ENCODE data around the gene FERMT3. TPM values are rescaled to one million over a fixed set of nuclear protein-coding genes. Genes with fewer than 3 reads are reported as not detected.

The FERMT3 gene
- total and polyA plus RNA-seq, 2 of the 13 experiments (the other 11 are each of a cell fraction or from before 2014, with no cell fraction given), result 0.29 TPM; not detected in 1

DNA sequence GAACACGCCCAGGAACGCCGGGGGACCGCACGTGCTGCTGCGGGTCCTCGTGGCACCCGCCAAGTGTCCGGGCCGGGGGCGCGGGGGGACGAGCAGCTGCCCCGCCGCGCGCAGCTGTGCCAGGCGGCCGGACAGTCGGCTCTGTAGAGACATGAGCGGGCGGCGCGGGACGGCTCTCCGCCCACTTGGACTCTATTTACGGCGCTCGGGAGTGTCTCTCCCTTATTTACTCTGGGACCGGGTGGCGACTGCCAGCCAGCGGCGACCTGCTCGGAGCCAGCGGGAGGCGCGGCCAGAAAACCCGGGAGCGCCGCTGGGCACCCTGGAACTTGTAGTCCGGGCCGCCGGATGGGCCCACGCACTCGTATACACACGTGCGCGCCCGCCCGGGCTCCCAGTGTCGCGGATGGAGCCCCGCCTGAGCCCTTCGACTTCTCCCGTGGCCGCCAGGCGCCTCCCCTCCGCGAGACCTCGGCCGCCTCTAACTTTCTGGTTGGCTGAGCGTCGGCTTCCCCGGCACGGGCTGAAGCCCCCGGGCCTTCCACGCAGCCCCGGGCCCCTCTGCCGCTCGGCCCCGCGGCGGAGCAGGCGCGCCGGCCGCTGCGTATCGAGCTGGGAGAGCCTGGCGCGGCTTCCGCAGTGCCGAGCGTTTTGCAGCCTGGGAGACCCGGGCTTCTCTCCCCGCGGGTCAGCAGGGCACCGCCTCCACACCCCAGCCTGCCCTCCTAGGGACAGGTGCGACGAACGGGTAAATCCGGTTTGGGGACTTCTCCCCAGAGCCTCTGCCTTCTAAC is 40.5 kb upstream of the FERMT3 start, which contains the start of gene MACROD1 (continued):
- TF ChIP-seq ZNF333 (CRISPR knock-in tag; IDR thresholded peaks at IDR 0.05; ENCODE audit: borderline replicate concordance) (no peak; the same call in 1 of the 2 replicates), NRL (CRISPR knock-in tag; IDR thresholded peaks at IDR 0.05; ENCODE audit: borderline replicate concordance) (no peak; the same call in 1 of the 2 replicates), PRMT3 (CRISPR knock-in tag; IDR thresholded peaks at IDR 0.05; ENCODE audit: borderline replicate concordance, low read depth) (no peak), FOXJ3 (CRISPR knock-in tag; IDR thresholded peaks at IDR 0.05; ENCODE audit: borderline replicate concordance) (0 out of 2 replicates have a peak, but pooled peaks have one; percentile 50), MBD4 (IDR thresholded peaks at IDR 0.05; ENCODE audit: borderline replicate concordance, low read length) (no peak), ZSCAN31 (CRISPR knock-in tag; IDR thresholded peaks at IDR 0.05; ENCODE audit: low read depth) (peak; percentile 55), ZNF225 (CRISPR knock-in tag; IDR thresholded peaks at IDR 0.05) (no peak), ZSCAN25 (CRISPR knock-in tag; IDR thresholded peaks at IDR 0.05) (no peak), FLYWCH1 (CRISPR knock-in tag; IDR thresholded peaks at IDR 0.05) (0 out of 2 replicates have a peak, but pooled peaks have one; percentile 28), ZNF572 (CRISPR knock-in tag; IDR thresholded peaks at IDR 0.05) (0 out of 2 replicates have a peak, but pooled peaks have one; percentile 42), RXRA (CRISPR knock-in tag; IDR thresholded peaks at IDR 0.05) (peak; percentile 42; the same call in 1 of the 2 replicates), SOX6 (IDR thresholded peaks at IDR 0.05) (no peak), SOX6 (CRISPR knock-in tag; IDR thresholded peaks at IDR 0.05) (peak; percentile 50; the same call in 1 of the 2 replicates), ZNF274 (CRISPR knock-in tag; IDR thresholded peaks at IDR 0.05) (peak; percentile 54; the same call in 1 of the 2 replicates), FOXP1 (IDR thresholded peaks at IDR 0.05) (no peak), FOXP1 (CRISPR knock-in tag; IDR thresholded peaks at IDR 0.05) (peak; percentile 18; the same call in 1 of the 2 replicates)
- TF ChIP-seq, protein P1, sequence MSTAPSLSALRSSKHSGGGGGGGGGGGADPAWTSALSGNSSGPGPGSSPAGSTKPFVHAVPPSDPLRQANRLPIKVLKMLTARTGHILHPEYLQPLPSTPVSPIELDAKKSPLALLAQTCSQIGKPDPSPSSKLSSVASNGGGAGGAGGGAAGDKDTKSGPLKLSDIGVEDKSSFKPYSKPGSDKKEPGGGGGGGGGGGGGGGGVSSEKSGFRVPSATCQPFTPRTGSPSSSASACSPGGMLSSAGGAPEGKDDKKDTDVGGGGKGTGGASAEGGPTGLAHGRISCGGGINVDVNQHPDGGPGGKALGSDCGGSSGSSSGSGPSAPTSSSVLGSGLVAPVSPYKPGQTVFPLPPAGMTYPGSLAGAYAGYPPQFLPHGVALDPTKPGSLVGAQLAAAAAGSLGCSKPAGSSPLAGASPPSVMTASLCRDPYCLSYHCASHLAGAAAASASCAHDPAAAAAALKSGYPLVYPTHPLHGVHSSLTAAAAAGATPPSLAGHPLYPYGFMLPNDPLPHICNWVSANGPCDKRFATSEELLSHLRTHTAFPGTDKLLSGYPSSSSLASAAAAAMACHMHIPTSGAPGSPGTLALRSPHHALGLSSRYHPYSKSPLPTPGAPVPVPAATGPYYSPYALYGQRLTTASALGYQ (CRISPR knock-in tag; IDR thresholded peaks at IDR 0.05), result 0 out of 2 replicates have a peak, but pooled peaks have one; percentile 32
- TF ChIP-seq, protein P2, sequence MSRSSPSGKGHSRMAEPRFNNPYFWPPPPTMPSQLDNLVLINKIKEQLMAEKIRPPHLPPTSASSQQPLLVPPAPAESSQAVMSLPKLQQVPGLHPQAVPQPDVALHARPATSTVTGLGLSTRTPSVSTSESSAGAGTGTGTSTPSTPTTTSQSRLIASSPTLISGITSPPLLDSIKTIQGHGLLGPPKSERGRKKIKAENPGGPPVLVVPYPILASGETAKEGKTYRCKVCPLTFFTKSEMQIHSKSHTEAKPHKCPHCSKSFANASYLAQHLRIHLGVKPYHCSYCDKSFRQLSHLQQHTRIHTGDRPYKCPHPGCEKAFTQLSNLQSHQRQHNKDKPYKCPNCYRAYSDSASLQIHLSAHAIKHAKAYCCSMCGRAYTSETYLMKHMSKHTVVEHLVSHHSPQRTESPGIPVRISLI (CRISPR knock-in tag; IDR thresholded peaks at IDR 0.05; ENCODE audit: borderline replicate concordance), result no peak
- TF ChIP-seq, protein P3, sequence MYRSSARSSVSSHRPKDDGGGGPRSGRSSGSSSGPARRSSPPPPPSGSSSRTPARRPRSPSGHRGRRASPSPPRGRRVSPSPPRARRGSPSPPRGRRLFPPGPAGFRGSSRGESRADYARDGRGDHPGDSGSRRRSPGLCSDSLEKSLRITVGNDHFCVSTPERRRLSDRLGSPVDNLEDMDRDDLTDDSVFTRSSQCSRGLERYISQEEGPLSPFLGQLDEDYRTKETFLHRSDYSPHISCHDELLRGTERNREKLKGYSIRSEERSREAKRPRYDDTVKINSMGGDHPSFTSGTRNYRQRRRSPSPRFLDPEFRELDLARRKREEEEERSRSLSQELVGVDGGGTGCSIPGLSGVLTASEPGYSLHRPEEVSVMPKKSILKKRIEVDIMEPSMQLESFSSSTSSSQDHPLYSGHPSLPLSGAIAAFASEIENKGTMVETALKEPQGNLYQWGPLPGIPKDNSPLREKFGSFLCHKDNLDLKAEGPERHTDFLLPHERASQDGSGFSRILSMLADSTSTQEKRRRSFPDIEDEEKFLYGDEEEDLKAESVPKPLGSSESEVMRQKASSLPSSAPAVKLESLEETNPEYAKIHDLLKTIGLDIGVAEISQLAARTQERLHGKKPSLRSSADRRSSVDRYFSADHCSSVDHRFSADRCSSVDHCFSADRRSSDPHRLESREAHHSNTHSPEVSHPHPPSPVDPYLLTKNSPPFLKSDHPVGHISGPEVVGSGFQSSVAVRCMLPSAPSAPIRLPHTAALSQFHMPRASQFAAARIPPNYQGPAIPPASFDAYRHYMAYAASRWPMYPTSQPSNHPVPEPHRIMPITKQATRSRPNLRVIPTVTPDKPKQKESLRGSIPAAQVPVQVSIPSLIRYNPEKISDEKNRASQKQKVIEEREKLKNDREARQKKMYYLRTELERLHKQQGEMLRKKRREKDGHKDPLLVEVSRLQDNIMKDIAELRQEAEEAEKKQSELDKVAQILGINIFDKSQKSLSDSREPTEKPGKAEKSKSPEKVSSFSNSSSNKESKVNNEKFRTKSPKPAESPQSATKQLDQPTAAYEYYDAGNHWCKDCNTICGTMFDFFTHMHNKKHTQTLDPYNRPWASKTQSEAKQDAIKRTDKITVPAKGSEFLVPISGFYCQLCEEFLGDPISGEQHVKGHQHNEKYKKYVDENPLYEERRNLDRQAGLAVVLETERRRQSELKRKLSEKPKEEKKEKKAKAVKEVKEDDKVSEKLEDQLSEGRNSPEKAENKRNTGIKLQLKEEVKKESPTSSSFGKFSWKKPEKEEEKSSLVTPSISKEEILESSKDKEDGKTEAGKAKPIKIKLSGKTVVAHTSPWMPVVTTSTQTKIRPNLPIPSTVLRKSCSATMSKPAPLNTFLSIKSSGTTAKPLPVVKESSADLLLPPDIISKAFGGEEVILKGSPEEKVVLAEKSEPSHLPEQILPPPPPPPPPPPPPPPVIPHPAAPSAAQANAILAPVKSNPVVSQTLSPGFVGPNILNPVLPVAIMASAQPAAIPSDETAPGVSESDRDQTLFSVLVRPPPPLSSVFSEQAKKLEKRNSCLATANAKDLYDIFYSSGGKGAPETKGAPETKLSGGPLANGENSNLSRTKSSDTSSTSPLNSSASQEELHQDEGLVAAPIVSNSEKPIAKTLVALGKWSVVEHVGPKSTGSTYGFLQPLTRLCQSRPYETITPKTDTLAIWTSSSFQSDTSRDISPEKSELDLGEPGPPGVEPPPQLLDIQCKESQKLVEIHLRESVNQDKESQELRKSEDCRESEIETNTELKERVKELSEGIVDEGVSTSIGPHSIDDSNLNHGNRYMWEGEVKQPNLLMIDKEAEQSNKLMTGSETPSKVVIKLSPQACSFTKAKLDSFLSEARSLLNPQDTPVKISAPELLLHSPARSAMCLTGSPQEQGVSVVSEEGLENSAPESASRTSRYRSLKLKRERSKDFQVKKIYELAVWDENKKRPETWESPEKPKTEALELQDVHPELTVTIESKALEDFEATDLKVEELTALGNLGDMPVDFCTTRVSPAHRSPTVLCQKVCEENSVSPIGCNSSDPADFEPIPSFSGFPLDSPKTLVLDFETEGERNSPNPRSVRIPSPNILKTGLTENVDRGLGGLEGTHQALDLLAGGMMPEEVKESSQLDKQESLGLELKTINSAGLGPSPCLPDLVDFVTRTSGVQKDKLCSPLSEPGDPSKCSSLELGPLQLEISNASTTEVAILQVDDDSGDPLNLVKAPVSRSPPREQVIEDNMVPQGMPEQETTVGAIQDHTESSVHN (CRISPR knock-in tag; IDR thresholded peaks at IDR 0.05), result no peak
